Astrocyte (in vitro differentiated cells and primary cell): ENCODE measurements around the gene DYNC1LI2. TPM values are rescaled to one million over a fixed set of nuclear protein-coding genes. Genes with fewer than 3 reads are reported as not detected.

Source experiments
- DNase-seq: peaks from one replicate; pipeline ENCODE4 v3.0.0-alpha.2; 2010; ENCODE audit warnings: low read depth
- FAIRE-seq: peaks from 2 replicates; lab custom pipeline; 2011; peaks lifted over from hg19 to GRCh38; lab: Jason Lieb, UNC
- H2AFZ ChIP-seq: 2 replicates; pipeline ENCODE4 v1.6.0; 2012; ENCODE audit warnings: low read depth, low read length, inconsistent platforms
- H3K27ac ChIP-seq: 2 replicates; pipeline ENCODE4 v1.5.1; 2011; ENCODE audit warnings: low read depth, low read length, inconsistent platforms
- H3K27me3 ChIP-seq: 2 replicates; pipeline ENCODE4 v1.6.0; 2011; ENCODE audit warnings: low read length, inconsistent platforms; ENCODE audit not compliant: insufficient read depth
- H3K36me3 ChIP-seq: 2 replicates; pipeline ENCODE4 v1.5.1; 2011; ENCODE audit warnings: low read length, inconsistent platforms; ENCODE audit not compliant: insufficient read depth
- H3K4me1 ChIP-seq: 2 replicates; pipeline ENCODE4 v1.5.1; 2011; ENCODE audit warnings: low read length, inconsistent platforms; ENCODE audit not compliant: insufficient read depth
- H3K4me2 ChIP-seq: 2 replicates; pipeline ENCODE4 v1.6.0; 2012; ENCODE audit warnings: low read length, inconsistent platforms
- H3K4me3 ChIP-seq: 2 replicates; pipeline ENCODE4 v1.5.1; 2011; ENCODE audit warnings: low read depth, mild to moderate bottlenecking, low read length, inconsistent platforms; ENCODE audit not compliant: insufficient read depth
- H3K79me2 ChIP-seq: 2 replicates; pipeline ENCODE4 v1.6.0; 2012; ENCODE audit warnings: mild to moderate bottlenecking, low read length, inconsistent platforms; ENCODE audit not compliant: insufficient read depth
- H3K9ac ChIP-seq: 2 replicates; pipeline ENCODE4 v1.6.0; 2012; ENCODE audit warnings: mild to moderate bottlenecking, low read length, inconsistent platforms
- H3K9me3 ChIP-seq: 2 replicates; pipeline ENCODE4 v1.5.1; 2012; ENCODE audit warnings: low read depth, mild to moderate bottlenecking, low read length, inconsistent platforms; ENCODE audit not compliant: insufficient read depth
- H4K20me1 ChIP-seq: 2 replicates; pipeline ENCODE4 v1.6.0; 2012; ENCODE audit warnings: low read length, inconsistent platforms; ENCODE audit not compliant: insufficient read depth
- H3K27ac Mint-ChIP-seq: one replicate; pipeline ENCODE4 v1.8.0; 2021; ENCODE audit warnings: mild to moderate bottlenecking, mixed read lengths; ENCODE audit not compliant: unreplicated experiment
- H3K27me3 Mint-ChIP-seq: one replicate; pipeline ENCODE4 v1.8.0; 2021; ENCODE audit warnings: low read depth, mixed read lengths; ENCODE audit not compliant: unreplicated experiment
- H3K36me3 Mint-ChIP-seq: one replicate; pipeline ENCODE4 v1.8.0; 2021; ENCODE audit warnings: low read depth, mixed read lengths; ENCODE audit not compliant: unreplicated experiment
- H3K4me1 Mint-ChIP-seq: one replicate; pipeline ENCODE4 v1.8.0; 2021; ENCODE audit warnings: low read depth, mixed read lengths; ENCODE audit not compliant: unreplicated experiment
- H3K4me3 Mint-ChIP-seq: one replicate; pipeline ENCODE4 v1.8.0; 2021; ENCODE audit warnings: mild to moderate bottlenecking, moderate library complexity, mixed read lengths; ENCODE audit not compliant: unreplicated experiment
- H3K9me3 Mint-ChIP-seq: one replicate; pipeline ENCODE4 v1.8.0; 2021; ENCODE audit warnings: mild to moderate bottlenecking, mixed read lengths; ENCODE audit not compliant: unreplicated experiment
- CTCF ChIP-seq: IDR thresholded peaks from 2 replicates; pipeline ENCODE4 v1.5.1; 2011; ENCODE audit warnings: low read depth, mild to moderate bottlenecking, inconsistent platforms, low read length, moderate library complexity; ENCODE audit not compliant: insufficient read depth
- EZH2 ChIP-seq: IDR thresholded peaks from 2 replicates; pipeline ENCODE4 v1.6.1; 2012; ENCODE audit warnings: mild to moderate bottlenecking, low read length, inconsistent platforms; ENCODE audit not compliant: insufficient read depth
- total RNA-seq: library from RNA; stranded (reverse); gene quantifications from 2 replicates; pipeline ENCODE4 v1.2.1, GENCODE V29; 2021

The DYNC1LI2 gene
- total RNA-seq, 1 donor from 2014 or later, result 150 TPM

- H3K27ac ChIP-seq, result peak overlapping the region; percentile 86
- peaks cover 36% of the 10 kb centered on the region for H3K4me1 ChIP-seq
- Mint-ChIP-seq H3K4me1 (peaks cover 35% of the 10 kb centered on the region), H3K4me3 (peak overlapping the region; percentile 66), H3K36me3 (peaks cover 21% of the 10 kb centered on the region), H3K27ac (peak overlapping the region; percentile 90), H3K9me3 (no peaks in the 10 kb centered on the region), H3K27me3 (no peaks in the 10 kb centered on the region)
- H3K9ac ChIP-seq, result peak overlapping the region; percentile 72
- no peak overlapping the region for H2AFZ ChIP-seq
- TF ChIP-seq CTCF (no peak), EZH2 (no peak)
- H3K4me2 ChIP-seq, result peak overlapping the region; percentile 61
- FAIRE-seq, result no peak
- no peak overlapping the region for H3K4me3 ChIP-seq
- no peak for DNase-seq
- H3K27me3 ChIP-seq, result no peaks in the 10 kb centered on the region
- peaks cover 60% of the 10 kb centered on the region for H3K36me3 ChIP-seq
- H3K9me3 ChIP-seq, result no peaks in the 10 kb centered on the region
- peaks cover 73% of the 10 kb centered on the region for H3K79me2 ChIP-seq
- H4K20me1 ChIP-seq, result peaks cover 76% of the 10 kb centered on the region
These were observed 10.9 kb downstream of the DYNC1LI2 start for GRCh38 chr16:66740533-66740932.

- FAIRE-seq (no peak), DNase-seq (no peak)
- peak overlapping the region; percentile 86 for H3K27ac ChIP-seq
- peaks cover 76% of the 10 kb centered on the region for H4K20me1 ChIP-seq
- H3K36me3 ChIP-seq, result peaks cover 62% of the 10 kb centered on the region
- H3K79me2 ChIP-seq, result peaks cover 68% of the 10 kb centered on the region
- Mint-ChIP-seq H3K4me3 (peak overlapping the region; percentile 60), H3K36me3 (peaks cover 25% of the 10 kb centered on the region), H3K27ac (peak overlapping the region; percentile 90), H3K4me1 (peaks cover 35% of the 10 kb centered on the region), H3K27me3 (no peaks in the 10 kb centered on the region), H3K9me3 (no peaks in the 10 kb centered on the region)
- TF ChIP-seq CTCF (peak; percentile 60), EZH2 (no peak)
- peaks cover 36% of the 10 kb centered on the region for H3K4me1 ChIP-seq
- no peaks in the 10 kb centered on the region for H3K27me3 ChIP-seq
- no peak overlapping the region for H3K4me3 ChIP-seq
- H3K4me2 ChIP-seq, result peak overlapping the region; percentile 61
- no peaks in the 10 kb centered on the region for H3K9me3 ChIP-seq
- no peak overlapping the region for H3K9ac ChIP-seq
- H2AFZ ChIP-seq, result no peak overlapping the region
These were observed 11.4 kb downstream of the DYNC1LI2 start for GRCh38 chr16:66740010-66740409.

GRCh38 chr16:66735891-66736290 lies 15.5 kb downstream of the DYNC1LI2 start:
- peaks cover 73% of the 10 kb centered on the region for H4K20me1 ChIP-seq
- H3K27me3 ChIP-seq, result no peaks in the 10 kb centered on the region
- Mint-ChIP-seq H3K27me3 (no peaks in the 10 kb centered on the region), H3K4me3 (peak overlapping the region; percentile 50), H3K36me3 (peaks cover 36% of the 10 kb centered on the region), H3K9me3 (no peaks in the 10 kb centered on the region), H3K27ac (peak overlapping the region; percentile 28), H3K4me1 (peaks cover 18% of the 10 kb centered on the region)
- no peak overlapping the region for H3K9ac ChIP-seq
- H3K4me2 ChIP-seq, result no peak overlapping the region
- FAIRE-seq (no peak), DNase-seq (no peak)
- peaks cover 18% of the 10 kb centered on the region for H3K4me1 ChIP-seq
- no peak overlapping the region for H2AFZ ChIP-seq
- peaks cover 61% of the 10 kb centered on the region for H3K79me2 ChIP-seq
- no peaks in the 10 kb centered on the region for H3K9me3 ChIP-seq
- TF ChIP-seq CTCF (no peak), EZH2 (no peak)
- H3K4me3 ChIP-seq, result no peak overlapping the region
- H3K27ac ChIP-seq, result no peak overlapping the region
- peaks cover 71% of the 10 kb centered on the region for H3K36me3 ChIP-seq
